D721Med (cell line): ENCODE results near the gene ANO3.

Source experiments
- DNase-seq: peaks from one replicate; pipeline ENCODE4 v3.0.0; 2011; ENCODE audit warnings: low spot score; ENCODE audit not compliant: insufficient read length
- FAIRE-seq: peaks from 2 replicates; lab custom pipeline; 2011; peaks lifted over from hg19 to GRCh38; lab: Jason Lieb, UNC
- CTCF ChIP-seq: IDR thresholded peaks from 2 replicates; pipeline ENCODE4 v1.5.1; 2012; ENCODE audit warnings: mild to moderate bottlenecking, control low read depth; ENCODE audit not compliant: insufficient read depth; ENCODE audit errors: missing control alignments

ANO3 gene

GRCh38 chr11:26418386-26418912, 86.5 kb downstream of the ANO3 start:
- no peak for TF ChIP-seq CTCF
- DNase-seq (no peak), FAIRE-seq (no peak)

- FAIRE-seq, result no peak
- no peak for TF ChIP-seq CTCF
- DNase-seq, result no peak
Observed at GRCh38 chr11:26420331-26420730, 88.4 kb downstream of the ANO3 start.

- no peak for TF ChIP-seq CTCF
- FAIRE-seq, result no peak
- DNase-seq, result no peak
Observed at GRCh38 chr11:26424255-26424654, 92.3 kb downstream of the ANO3 start.

GRCh38 chr11:26439854-26440253, 107.9 kb downstream of the ANO3 start:
- DNase-seq (no peak), FAIRE-seq (no peak)
- TF ChIP-seq CTCF, result no peak

- no peak for TF ChIP-seq CTCF
- DNase-seq (no peak), FAIRE-seq (no peak)
Observed at GRCh38 chr11:26442131-26442530, 110.2 kb downstream of the ANO3 start.

GRCh38 chr11:26443617-26444016, 111.7 kb downstream of the ANO3 start:
- no peak for TF ChIP-seq CTCF
- DNase-seq (no peak), FAIRE-seq (no peak)

GRCh38 chr11:26457636-26458035, 125.7 kb downstream of the ANO3 start:
- TF ChIP-seq CTCF, result no peak
- no peak for FAIRE-seq
- no peak for DNase-seq
